ENCODE results near the gene AMPD3. TPM values are rescaled to one million over a fixed set of nuclear protein-coding genes. Genes with fewer than 3 reads are reported as not detected.

Gene AMPD3
- polyA plus RNA-seq, 3 donors = 4.6 to 5.3 (median 5.0) TPM

- DNase-seq (ENCODE audit: low read depth in 3 of 3, low spot score in 2 of 3) = no peak
Observed at GRCh38 chr11:10500757-10501684, 46.0 kb downstream of the AMPD3 start.

- DNase-seq (ENCODE audit: low read depth in 3 of 3, low spot score in 2 of 3) = no peak
Observed at GRCh38 chr11:10502065-10502680, 47.1 kb downstream of the AMPD3 start.

GRCh38 chr11:10502770-10503169 lies 47.7 kb downstream of the AMPD3 start:
- no peak for DNase-seq (ENCODE audit: low read depth in 3 of 3, low spot score in 2 of 3)

- no peak for DNase-seq (ENCODE audit: low read depth in 3 of 3, low spot score in 2 of 3)
Observed at GRCh38 chr11:10503221-10503620, 48.2 kb downstream of the AMPD3 start.

GRCh38 chr11:10503777-10504480 lies 48.9 kb downstream of the AMPD3 start:
- DNase-seq (ENCODE audit: low read depth in 3 of 3, low spot score in 2 of 3) = no peak

- no peak for DNase-seq (ENCODE audit: low read depth in 3 of 3, low spot score in 2 of 3)
Observed at GRCh38 chr11:10504490-10504889, 49.4 kb downstream of the AMPD3 start.

- DNase-seq (ENCODE audit: low read depth in 3 of 3, low spot score in 2 of 3) = no peak
Observed at GRCh38 chr11:10505278-10506007, 50.4 kb downstream of the AMPD3 start.

GRCh38 chr11:10506008-10506370 lies 50.9 kb downstream of the AMPD3 start:
- no peak for DNase-seq (ENCODE audit: low read depth in 3 of 3, low spot score in 2 of 3)

- no peak for DNase-seq (ENCODE audit: low read depth in 3 of 3, low spot score in 2 of 3)
Observed at GRCh38 chr11:10511181-10511621, 56.1 kb downstream of the AMPD3 start.

- DNase-seq (ENCODE audit: low read depth in 3 of 3, low spot score in 2 of 3) = no peak
Observed at GRCh38 chr11:10514202-10514601, 59.1 kb downstream of the AMPD3 start.

GRCh38 chr11:10514709-10515108 lies 59.6 kb downstream of the AMPD3 start:
- DNase-seq (ENCODE audit: low read depth in 3 of 3, low spot score in 2 of 3) = no peak

GRCh38 chr11:10515418-10515817 lies 60.4 kb downstream of the AMPD3 start:
- DNase-seq (ENCODE audit: low read depth in 3 of 3, low spot score in 2 of 3) = no peak

- no peak for DNase-seq (ENCODE audit: low read depth in 3 of 3, low spot score in 2 of 3)
Observed at GRCh38 chr11:10518123-10518522, 63.1 kb downstream of the AMPD3 start.

- DNase-seq (ENCODE audit: low read depth in 3 of 3, low spot score in 2 of 3) = no peak
Observed at GRCh38 chr11:10518891-10519290, 63.8 kb downstream of the AMPD3 start.

- DNase-seq (ENCODE audit: low read depth in 3 of 3, low spot score in 2 of 3) = no peak
Observed at GRCh38 chr11:10519630-10520029, 64.6 kb downstream of the AMPD3 start.

- no peak for DNase-seq (ENCODE audit: low read depth in 3 of 3, low spot score in 2 of 3)
Observed at GRCh38 chr11:10520562-10520961, 65.5 kb downstream of the AMPD3 start.

GRCh38 chr11:10522276-10522675 lies 67.2 kb downstream of the AMPD3 start:
- no peak for DNase-seq (ENCODE audit: low read depth in 3 of 3, low spot score in 2 of 3)

GRCh38 chr11:10522921-10523320 lies 67.9 kb downstream of the AMPD3 start:
- DNase-seq (ENCODE audit: low read depth in 3 of 3, low spot score in 2 of 3) = no peak

- peak in 1 of 3 donors; percentile 17 for DNase-seq (ENCODE audit: low read depth in 3 of 3, low spot score in 2 of 3)
Observed at GRCh38 chr11:10524471-10524870, 69.4 kb downstream of the AMPD3 start.

- no peak for DNase-seq (ENCODE audit: low read depth in 3 of 3, low spot score in 2 of 3)
Observed at GRCh38 chr11:10526974-10527918, 72.2 kb downstream of the AMPD3 start.
